Suppressor macrophage (primary cell): ENCODE data around the gene ZNF823.
A peak's percentile ranks its signal among the peaks of the same experiment; 100 is the strongest.
"Not testable (repeated sequence)": the region's sequence is repeated elsewhere in the genome, so short reads cannot be mapped to it uniquely, and the experiment has no call there.

Source experiments
- DNase-seq, 4 experiments: peaks; one replicate each; pipeline ENCODE4 v3.0.0-alpha.2; 2020 to 2022

Gene ZNF823

GRCh38 chr19:11680689-11681302, 58.0 kb downstream of the ZNF823 start:
- DNase-seq: no peak

GRCh38 chr19:11678504-11678903, 60.2 kb downstream of the ZNF823 start:
- no peak for DNase-seq

GRCh38 chr19:11676661-11677600, 61.8 kb downstream of the ZNF823 start:
- not testable (repeated sequence) for DNase-seq

GRCh38 chr19:11675569-11675968, 63.2 kb downstream of the ZNF823 start:
- no peak for DNase-seq

- no peak for DNase-seq
Measured at GRCh38 chr19:11674067-11674492, 64.7 kb downstream of the ZNF823 start.

- DNase-seq: peak; percentile 54 to 74 (median 55)
Measured at GRCh38 chr19:11673608-11674041, 65.1 kb downstream of the ZNF823 start.
